HepG2 (cell line): ENCODE data around the gene RAE1. TPM values are rescaled to one million over a fixed set of nuclear protein-coding genes. Genes with fewer than 3 reads are reported as not detected.

ENCODE experiments used
- ARNT ChIP-seq: fragments of 450-650 bp; IDR thresholded peaks from 2 replicates; pipeline ENCODE4 v1.6.1; 2017
- BRF2 ChIP-seq: sonication (generic); formaldehyde crosslinking; IDR thresholded peaks from 2 replicates; pipeline ENCODE4 v1.8.1; 2022; ENCODE audit warnings: mild to moderate bottlenecking, missing genetic modification reagents
- HNRNPUL1 ChIP-seq: fragments of 200-400 bp; formaldehyde crosslinking; IDR thresholded peaks from 2 replicates; pipeline ENCODE4 v1.6.1; 2017; ENCODE audit warnings: low read depth, mild to moderate bottlenecking, low read length, moderate library complexity
- HOXA3 ChIP-seq: sonication (generic); formaldehyde crosslinking; IDR thresholded peaks from 2 replicates; pipeline ENCODE4 v1.5.0; 2020; ENCODE audit warnings: missing genetic modification reagents
- MIER2 ChIP-seq: IDR thresholded peaks from 2 replicates; pipeline ENCODE4 v1.6.1; 2016; ENCODE audit warnings: missing biosample characterization, missing genetic modification reagents
- SP1 ChIP-seq, 2 experiments: fragments of 450-650 bp in 1 of 2; sonication (generic) in 1 of 2; formaldehyde crosslinking in 1 of 2; IDR thresholded peaks; 2 replicates each; pipeline versions ENCODE4 v1.4.0 to v1.6.1; 2016 to 2020; ENCODE audit warnings: missing genetic modification reagents in 1 of 2
- SRSF9 ChIP-seq: fragments of 200-400 bp; formaldehyde crosslinking; IDR thresholded peaks from 2 replicates; pipeline ENCODE4 v1.6.1; 2018; ENCODE audit warnings: borderline replicate concordance, mild to moderate bottlenecking, low read depth, low read length; ENCODE audit not compliant: insufficient read depth, poor library complexity, severe bottlenecking
- ZNF234 ChIP-seq: sonication (generic); formaldehyde crosslinking; conservative IDR thresholded peaks from 2 replicates; pipeline ENCODE4 v1.5.1; 2020; ENCODE audit warnings: mild to moderate bottlenecking, missing genetic modification reagents
- ZNF468 ChIP-seq: sonication (generic); formaldehyde crosslinking; IDR thresholded peaks from 2 replicates; pipeline ENCODE4 v1.8.0; 2022; ENCODE audit warnings: mild to moderate bottlenecking, moderate library complexity, missing genetic modification reagents
- ZNF614 ChIP-seq: IDR thresholded peaks from 2 replicates; pipeline ENCODE4 v1.6.1; 2018; ENCODE audit warnings: missing biosample characterization, missing genetic modification reagents, inconsistent platforms, borderline replicate concordance
- ZSCAN12 ChIP-seq: sonication (generic); formaldehyde crosslinking; IDR thresholded peaks from 2 replicates; pipeline ENCODE4 v1.9.0; 2021; ENCODE audit warnings: mild to moderate bottlenecking, missing genetic modification reagents
- polyA plus RNA-seq, 8 experiments: library from polyadenylated mRNA; depleted of rRNA in 3 of 8; stranded (reverse) in 7 of 8; unstranded in 1 of 8; fragments of >200 nt; fragmentation: Illumina TruSeq in 4 of 8; extraction: Trizol in 4 of 8; gene quantifications; 2 replicates each; pipeline versions ENCODE4 v1.2.1 to v1.2.3, GENCODE V29; 2011 to 2016; ENCODE audit warnings: low read depth in 4 of 8, missing spikeins in 1 of 8, mixed read lengths in 1 of 8; ENCODE audit not compliant: insufficient read depth in 1 of 8
- total RNA-seq, 5 experiments: library from RNA; depleted of rRNA; stranded (reverse); fragments of >200 nt; fragmentation: Illumina TruSeq; extraction: Trizol; gene quantifications; 2 replicates each; pipeline ENCODE4 v1.2.3, GENCODE V29; 2016; ENCODE audit warnings: low read depth in 1 of 5
- TF ChIP-seq, protein P1 (sequence below): sonication (generic); formaldehyde crosslinking; IDR thresholded peaks from 2 replicates; pipeline ENCODE4 v1.4.0; 2020; ENCODE audit warnings: mild to moderate bottlenecking, low read depth, missing genetic modification reagents
- TF ChIP-seq, protein P2 (sequence below): sonication (generic); formaldehyde crosslinking; IDR thresholded peaks from 2 replicates; pipeline ENCODE4 v1.4.0; 2020; ENCODE audit warnings: mild to moderate bottlenecking, missing genetic modification reagents
- TF ChIP-seq, protein P3 (sequence below): IDR thresholded peaks from 2 replicates; pipeline ENCODE4 v1.6.1; 2016; ENCODE audit warnings: mild to moderate bottlenecking
- TF ChIP-seq, protein P4 (sequence below): sonication (generic); formaldehyde crosslinking; IDR thresholded peaks from 2 replicates; pipeline ENCODE4 v1.4.0; 2020; ENCODE audit warnings: missing genetic modification reagents
- TF ChIP-seq, protein P5 (sequence below): sonication (generic); formaldehyde crosslinking; IDR thresholded peaks from 2 replicates; pipeline ENCODE4 v1.4.0; 2020; ENCODE audit warnings: missing genetic modification reagents, low read depth, mild to moderate bottlenecking, borderline replicate concordance

RAE1 gene
- total and polyA plus RNA-seq, 2 of the 13 experiments (the other 11 are each of a cell fraction or from before 2014, with no cell fraction given): 36.1 to 72.9 TPM

- TF ChIP-seq ZNF468 (CRISPR knock-in tag): no peak
- 0 out of 2 replicates have a peak, but pooled peaks have one; percentile 23 for TF ChIP-seq ZNF614 (CRISPR knock-in tag)
- TF ChIP-seq, protein P1, sequence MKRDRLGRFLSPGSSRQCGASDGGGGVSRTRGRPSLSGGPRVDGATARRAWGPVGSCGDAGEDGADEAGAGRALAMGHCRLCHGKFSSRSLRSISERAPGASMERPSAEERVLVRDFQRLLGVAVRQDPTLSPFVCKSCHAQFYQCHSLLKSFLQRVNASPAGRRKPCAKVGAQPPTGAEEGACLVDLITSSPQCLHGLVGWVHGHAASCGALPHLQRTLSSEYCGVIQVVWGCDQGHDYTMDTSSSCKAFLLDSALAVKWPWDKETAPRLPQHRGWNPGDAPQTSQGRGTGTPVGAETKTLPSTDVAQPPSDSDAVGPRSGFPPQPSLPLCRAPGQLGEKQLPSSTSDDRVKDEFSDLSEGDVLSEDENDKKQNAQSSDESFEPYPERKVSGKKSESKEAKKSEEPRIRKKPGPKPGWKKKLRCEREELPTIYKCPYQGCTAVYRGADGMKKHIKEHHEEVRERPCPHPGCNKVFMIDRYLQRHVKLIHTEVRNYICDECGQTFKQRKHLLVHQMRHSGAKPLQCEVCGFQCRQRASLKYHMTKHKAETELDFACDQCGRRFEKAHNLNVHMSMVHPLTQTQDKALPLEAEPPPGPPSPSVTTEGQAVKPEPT (CRISPR knock-in tag): no peak
- TF ChIP-seq, protein P2, sequence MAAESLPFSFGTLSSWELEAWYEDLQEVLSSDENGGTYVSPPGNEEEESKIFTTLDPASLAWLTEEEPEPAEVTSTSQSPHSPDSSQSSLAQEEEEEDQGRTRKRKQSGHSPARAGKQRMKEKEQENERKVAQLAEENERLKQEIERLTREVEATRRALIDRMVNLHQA: no peak
- TF ChIP-seq ARNT: no peak
- no peak for TF ChIP-seq BRF2 (CRISPR knock-in tag)
- TF ChIP-seq, protein P3, sequence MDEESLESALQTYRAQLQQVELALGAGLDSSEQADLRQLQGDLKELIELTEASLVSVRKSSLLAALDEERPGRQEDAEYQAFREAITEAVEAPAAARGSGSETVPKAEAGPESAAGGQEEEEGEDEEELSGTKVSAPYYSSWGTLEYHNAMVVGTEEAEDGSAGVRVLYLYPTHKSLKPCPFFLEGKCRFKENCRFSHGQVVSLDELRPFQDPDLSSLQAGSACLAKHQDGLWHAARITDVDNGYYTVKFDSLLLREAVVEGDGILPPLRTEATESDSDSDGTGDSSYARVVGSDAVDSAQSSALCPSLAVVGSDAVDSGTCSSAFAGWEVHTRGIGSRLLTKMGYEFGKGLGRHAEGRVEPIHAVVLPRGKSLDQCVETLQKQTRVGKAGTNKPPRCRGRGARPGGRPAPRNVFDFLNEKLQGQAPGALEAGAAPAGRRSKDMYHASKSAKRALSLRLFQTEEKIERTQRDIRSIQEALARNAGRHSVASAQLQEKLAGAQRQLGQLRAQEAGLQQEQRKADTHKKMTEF (CRISPR knock-in tag): no peak
- TF ChIP-seq MIER2: no peak
- TF ChIP-seq HOXA3 (CRISPR knock-in tag): no peak
- TF ChIP-seq, protein P4, sequence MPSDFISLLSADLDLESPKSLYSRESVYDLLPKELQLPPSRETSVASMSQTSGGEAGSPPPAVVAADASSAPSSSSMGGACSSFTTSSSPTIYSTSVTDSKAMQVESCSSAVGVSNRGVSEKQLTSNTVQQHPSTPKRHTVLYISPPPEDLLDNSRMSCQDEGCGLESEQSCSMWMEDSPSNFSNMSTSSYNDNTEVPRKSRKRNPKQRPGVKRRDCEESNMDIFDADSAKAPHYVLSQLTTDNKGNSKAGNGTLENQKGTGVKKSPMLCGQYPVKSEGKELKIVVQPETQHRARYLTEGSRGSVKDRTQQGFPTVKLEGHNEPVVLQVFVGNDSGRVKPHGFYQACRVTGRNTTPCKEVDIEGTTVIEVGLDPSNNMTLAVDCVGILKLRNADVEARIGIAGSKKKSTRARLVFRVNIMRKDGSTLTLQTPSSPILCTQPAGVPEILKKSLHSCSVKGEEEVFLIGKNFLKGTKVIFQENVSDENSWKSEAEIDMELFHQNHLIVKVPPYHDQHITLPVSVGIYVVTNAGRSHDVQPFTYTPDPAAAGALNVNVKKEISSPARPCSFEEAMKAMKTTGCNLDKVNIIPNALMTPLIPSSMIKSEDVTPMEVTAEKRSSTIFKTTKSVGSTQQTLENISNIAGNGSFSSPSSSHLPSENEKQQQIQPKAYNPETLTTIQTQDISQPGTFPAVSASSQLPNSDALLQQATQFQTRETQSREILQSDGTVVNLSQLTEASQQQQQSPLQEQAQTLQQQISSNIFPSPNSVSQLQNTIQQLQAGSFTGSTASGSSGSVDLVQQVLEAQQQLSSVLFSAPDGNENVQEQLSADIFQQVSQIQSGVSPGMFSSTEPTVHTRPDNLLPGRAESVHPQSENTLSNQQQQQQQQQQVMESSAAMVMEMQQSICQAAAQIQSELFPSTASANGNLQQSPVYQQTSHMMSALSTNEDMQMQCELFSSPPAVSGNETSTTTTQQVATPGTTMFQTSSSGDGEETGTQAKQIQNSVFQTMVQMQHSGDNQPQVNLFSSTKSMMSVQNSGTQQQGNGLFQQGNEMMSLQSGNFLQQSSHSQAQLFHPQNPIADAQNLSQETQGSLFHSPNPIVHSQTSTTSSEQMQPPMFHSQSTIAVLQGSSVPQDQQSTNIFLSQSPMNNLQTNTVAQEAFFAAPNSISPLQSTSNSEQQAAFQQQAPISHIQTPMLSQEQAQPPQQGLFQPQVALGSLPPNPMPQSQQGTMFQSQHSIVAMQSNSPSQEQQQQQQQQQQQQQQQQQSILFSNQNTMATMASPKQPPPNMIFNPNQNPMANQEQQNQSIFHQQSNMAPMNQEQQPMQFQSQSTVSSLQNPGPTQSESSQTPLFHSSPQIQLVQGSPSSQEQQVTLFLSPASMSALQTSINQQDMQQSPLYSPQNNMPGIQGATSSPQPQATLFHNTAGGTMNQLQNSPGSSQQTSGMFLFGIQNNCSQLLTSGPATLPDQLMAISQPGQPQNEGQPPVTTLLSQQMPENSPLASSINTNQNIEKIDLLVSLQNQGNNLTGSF: no peak
- TF ChIP-seq, protein P5, sequence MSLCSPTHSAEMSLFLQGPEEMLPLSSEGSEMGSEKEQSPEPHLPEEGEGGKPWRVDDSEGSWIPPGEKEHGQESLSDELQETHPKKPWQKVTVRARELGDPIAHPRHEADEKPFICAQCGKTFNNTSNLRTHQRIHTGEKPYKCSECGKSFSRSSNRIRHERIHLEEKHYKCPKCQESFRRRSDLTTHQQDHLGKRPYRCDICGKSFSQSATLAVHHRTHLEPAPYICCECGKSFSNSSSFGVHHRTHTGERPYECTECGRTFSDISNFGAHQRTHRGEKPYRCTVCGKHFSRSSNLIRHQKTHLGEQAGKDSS (CRISPR knock-in tag): no peak
- TF ChIP-seq SRSF9: no peak
- no peak for TF ChIP-seq ZSCAN12
- no peak for TF ChIP-seq HNRNPUL1
- 0 out of 2 replicates have a peak, but pooled peaks have one; percentile 40 for TF ChIP-seq ZNF234 (CRISPR knock-in tag)
- TF ChIP-seq SP1 (IDR thresholded peaks at IDR 0.05): no peak
- no peak for TF ChIP-seq SP1 (CRISPR knock-in tag; IDR thresholded peaks at IDR 0.05)
Measured at GRCh38 chr20:57381596-57382503, 30.8 kb downstream of the RAE1 start (continued).
